Ovary (tissue), 9 donors: ENCODE data around the gene NXT1. TPM values are rescaled to one million over a fixed set of nuclear protein-coding genes. Genes with fewer than 3 reads are reported as not detected.

Experiments
- DNase-seq, 5 donors: peaks; one replicate each; pipeline ENCODE4 v3.0.0-alpha.2; 2019 to 2020
- H3K27ac ChIP-seq, 2 donors: fragments of 200-600 bp; one replicate each; pipeline versions ENCODE4 v1.5.1 to v1.8.0; 2019 to 2022
- H3K27me3 ChIP-seq: fragments of 200-600 bp; one replicate; pipeline ENCODE4 v1.8.0; 2022
- H3K36me3 ChIP-seq: fragments of 200-600 bp; sonication (generic); one replicate; pipeline ENCODE4 v1.5.1; 2019
- H3K4me1 ChIP-seq: one replicate; pipeline ENCODE4 v1.8.1; 2013; ENCODE audit warnings: mild to moderate bottlenecking, moderate library complexity; ENCODE audit not compliant: insufficient read depth
- H3K4me3 ChIP-seq: fragments of 200-600 bp; sonication (generic); one replicate; pipeline ENCODE4 v1.5.1; 2017
- H3K9me3 ChIP-seq, 2 donors: fragments of 200-600 bp in 1 of 2; sonication (generic) in 1 of 2; one replicate each; pipeline versions ENCODE4 v1.5.1 to v1.8.1; 2013 to 2019; ENCODE audit warnings: mild to moderate bottlenecking in 1 of 2, moderate library complexity in 1 of 2
- CTCF ChIP-seq, 3 donors: fragments of 450-650 bp in 2 of 3; fragments of 200-600 bp in 1 of 3; IDR thresholded peaks; one replicate each; pipeline versions ENCODE4 v1.5.1 to v1.8.0; 2016 to 2022; ENCODE audit warnings: antibody characterized with exemption in 3 of 3, mild to moderate bottlenecking in 1 of 3
- EP300 ChIP-seq: sonication (generic); formaldehyde crosslinking; IDR thresholded peaks from one replicate; pipeline ENCODE4 v1.6.1; 2017; ENCODE audit warnings: antibody characterized with exemption
- POLR2A ChIP-seq: fragments of 450-650 bp; IDR thresholded peaks from one replicate; pipeline ENCODE4 v1.6.1; 2017; ENCODE audit warnings: antibody characterized with exemption, mild to moderate bottlenecking, moderate library complexity
- WGBS, 3 donors: extraction: QIAGEN DNeasy Blood & Tissue Kit in 1 of 3; methylation state at CpG; one replicate each; pipeline versions ENCODE4 v1.1.5 to v1.1.7; 2013 to 2017; 5-methylcytosine and 5-hydroxymethylcytosine counted together
- intact Hi-C, 4 donors: fragments of 100-400 bp; cut with DNase I; formaldehyde crosslinking; loops; one replicate each; pipeline versions ENCODE4 v1.11.0 to v1.15.1; 2022 to 2023
- polyA plus RNA-seq, 2 donors: library from polyadenylated mRNA; stranded (reverse); fragments of 200-250 nt in 1 of 2; fragments of 350-450 nt in 1 of 2; fragmentation: Illumina TruSeq in 1 of 2; extraction: RNeasy Lipid Tissue Mini Kit (QIAGEN cat#74804) in 1 of 2; gene quantifications; one replicate each; pipeline ENCODE4 v1.2.3, GENCODE V29; 2013 to 2014
- total RNA-seq, 7 donors: library from RNA; depleted of rRNA in 2 of 7; stranded (reverse); fragments of >200 nt in 2 of 7; fragmentation: NEBNext Ultra II Directional in 3 of 7; extraction: Animal tissue kit (Norgen Biotek cat#: 25700) in 3 of 7; gene quantifications; one replicate each; pipeline versions ENCODE4 v1.1.0 to v1.2.4, GENCODE V29; 2016 to 2023
- donor health status: DM: no; HTN: no; CAD: no; lungs with moderate emphysema.
- donor health status: DM: no; HTN: no; CAD: no.
- donor health status: Bipolar disorder and iron deficiency.
- donor health status: DM: yes; HTN: yes; CAD: no.
- donor health status: DM: no; HTN: no; CAD: no.
- donor health status: DM: yes; HTN: yes; CAD: no.

Gene NXT1
- total and polyA plus RNA-seq, 9 donors, result 19.2 to 44.6 (median 28.3) TPM

GRCh38 chr20:23393996-23394775 lies 43.6 kb downstream of the NXT1 start:
- Histone ChIP-seq H3K27me3 (no peaks in the 10 kb centered on the region), H3K4me1 (peaks cover 5% of the 10 kb centered on the region), H3K9me3 (no peaks in the 10 kb centered on the region), H3K27ac (no peak overlapping the region), H3K4me3 (no peak overlapping the region), H3K36me3 (no peaks in the 10 kb centered on the region)
- no peak for DNase-seq
- intact Hi-C loops, result no loop called here
- 96 to 97% (median 97%) methylated on average over 4 of the region's 4 CpGs for WGBS, 3 donors
- no peak for TF ChIP-seq POLR2A
- TF ChIP-seq EP300, result no peak
- TF ChIP-seq CTCF (IDR thresholded peaks at IDR 0.05), result no peak

- 35 to 55% (median 42%) methylated on average over 6 of the region's 6 CpGs for WGBS, 3 donors
- Histone ChIP-seq H3K4me3 (no peak overlapping the region), H3K36me3 (no peaks in the 10 kb centered on the region), H3K4me1 (peaks cover 15% of the 10 kb centered on the region), H3K9me3 (no peaks in the 10 kb centered on the region), H3K27me3 (no peaks in the 10 kb centered on the region), H3K27ac (no peak overlapping the region)
- TF ChIP-seq EP300 (no peak), POLR2A (no peak), CTCF (IDR thresholded peaks at IDR 0.05) (no peak)
- DNase-seq, result no peak
- intact Hi-C loops, result no loop called here
These were observed 46.5 kb downstream of the NXT1 start for GRCh38 chr20:23396950-23397627.

DNA sequence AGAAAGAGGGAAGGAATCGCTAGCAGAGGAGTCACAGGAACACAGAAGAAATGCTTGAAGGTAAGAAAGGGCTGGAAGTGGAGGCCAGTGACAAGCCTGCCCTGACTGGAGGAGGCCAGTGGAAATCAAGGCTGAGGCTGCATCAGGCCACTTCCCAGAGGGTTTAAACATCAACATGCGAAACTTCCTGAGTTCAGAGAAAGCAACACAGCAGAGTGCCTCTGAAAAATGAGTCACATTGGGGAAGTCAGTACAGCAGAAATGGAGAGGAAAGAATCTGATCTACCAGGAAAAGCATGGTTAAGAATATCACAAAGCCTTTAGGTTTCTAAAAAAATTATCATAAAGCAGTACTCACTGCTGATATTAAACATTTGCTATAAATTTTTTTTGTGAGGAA lies 47.4 kb downstream of the NXT1 start:
- Histone ChIP-seq H3K9me3 (no peaks in the 10 kb centered on the region), H3K36me3 (no peaks in the 10 kb centered on the region), H3K27ac (no peak overlapping the region), H3K4me3 (no peak overlapping the region), H3K27me3 (no peaks in the 10 kb centered on the region), H3K4me1 (peaks cover 15% of the 10 kb centered on the region)
- intact Hi-C loops, result no loop called here
- 86 to 91% (median 89%) methylated on average over 2 of the region's 2 CpGs for WGBS, 3 donors
- DNase-seq, result no peak
- TF ChIP-seq CTCF (IDR thresholded peaks at IDR 0.05), result no peak
- no peak for TF ChIP-seq POLR2A
- TF ChIP-seq EP300, result no peak

- no peak for DNase-seq
- no peak overlapping the region for H3K27ac ChIP-seq
- intact Hi-C loops, result no loop called here
These were observed 49.1 kb downstream of the NXT1 start for GRCh38 chr20:23399568-23400241.

More at GRCh38 chr20:23399568-23400241, 49.1 kb downstream of the NXT1 start:
- Histone ChIP-seq H3K9me3 (no peaks in the 10 kb centered on the region), H3K36me3 (no peaks in the 10 kb centered on the region), H3K4me3 (no peak overlapping the region), H3K27me3 (no peaks in the 10 kb centered on the region), H3K4me1 (peaks cover 21% of the 10 kb centered on the region)
- 80 to 81% (median 80%) methylated on average over 6 of the region's 6 CpGs for WGBS, 3 donors
- TF ChIP-seq POLR2A, result no peak
- TF ChIP-seq EP300, result no peak
- TF ChIP-seq CTCF (IDR thresholded peaks at IDR 0.05), result no peak
